A673 (cell line): Measurements from ENCODE around the gene TBC1D2. TPM values are rescaled to one million over a fixed set of nuclear protein-coding genes. Genes with fewer than 3 reads are reported as not detected.
A peak's percentile ranks its signal among the peaks of the same experiment; 100 is the strongest.

Source experiments
- BruUV-seq: library from RNA; stranded (reverse); fragments of 400-500 nt; replicated peaks from 2 replicates; lab custom pipeline; 2021; lab: Mats Ljungman, UMichigan
- CTCF ChIA-PET: fragments of 300-600 bp; sonication (Branson Sonifier 250); formaldehyde crosslinking; loops from one replicate; lab custom pipeline; 2022; ENCODE audit warnings: antibody characterized with exemption; lab: Charles Lee
- POLR2A ChIA-PET: fragments of 300-600 bp; sonication (Branson Sonifier 250); formaldehyde crosslinking; loops from one replicate; lab custom pipeline; 2022; ENCODE audit warnings: antibody characterized with exemption; ENCODE audit not compliant: low non-redundant PET; lab: Charles Lee
- DNase-seq: peaks from one replicate; pipeline ENCODE4 v3.0.0-alpha.2; 2015; ENCODE audit warnings: low spot score
- H3K27ac ChIP-seq: fragments of 200-600 bp; sonication (generic); 2 replicates; pipeline ENCODE4 v1.5.1; 2016; ENCODE audit warnings: mixed run types, low read depth, mild to moderate bottlenecking, mixed read lengths, antibody characterized with exemption, low read length; ENCODE audit not compliant: poor library complexity, severe bottlenecking
- H3K27me3 ChIP-seq: fragments of 200-600 bp; sonication (generic); replicated peaks from 2 replicates; pipeline ENCODE4 v1.6.1; 2017; ENCODE audit warnings: mixed run types, low read depth, mild to moderate bottlenecking, mixed read lengths, antibody characterized with exemption, low read length; ENCODE audit not compliant: insufficient read depth, poor library complexity
- H3K36me3 ChIP-seq: fragments of 200-600 bp; sonication (generic); 2 replicates; pipeline ENCODE4 v1.6.1; 2016; ENCODE audit warnings: mixed run types, mild to moderate bottlenecking, mixed read lengths, antibody characterized with exemption, low read length; ENCODE audit not compliant: insufficient read depth, poor library complexity, severe bottlenecking
- H3K4me1 ChIP-seq: fragments of 200-600 bp; sonication (generic); 2 replicates; pipeline ENCODE4 v1.6.1; 2017; ENCODE audit warnings: mixed run types, mild to moderate bottlenecking, mixed read lengths, antibody characterized with exemption, low read length; ENCODE audit not compliant: insufficient read depth, poor library complexity, severe bottlenecking
- H3K4me3 ChIP-seq: fragments of 200-600 bp; sonication (generic); 2 replicates; pipeline ENCODE4 v1.5.1; 2016; ENCODE audit warnings: low read depth, mixed run types, mild to moderate bottlenecking, mixed read lengths, low read length; ENCODE audit not compliant: poor library complexity, severe bottlenecking
- H3K9me3 ChIP-seq: fragments of 200-600 bp; sonication (generic); 2 replicates; pipeline ENCODE4 v1.6.1; 2016; ENCODE audit warnings: mixed run types, low read depth, mild to moderate bottlenecking, mixed read lengths, antibody characterized with exemption, low read length; ENCODE audit not compliant: poor library complexity, severe bottlenecking
- EZH2 ChIP-seq: fragments of 200-600 bp; sonication (generic); IDR thresholded peaks from 2 replicates; pipeline ENCODE4 v1.6.1; 2017; ENCODE audit warnings: borderline replicate concordance, low read depth, mild to moderate bottlenecking, mixed read lengths, antibody characterized with exemption, low read length; ENCODE audit not compliant: poor library complexity, severe bottlenecking
- intact Hi-C: fragments of 100-400 bp; cut with micrococcal nuclease; formaldehyde crosslinking; loops from one replicate; pipeline ENCODE4 v1.10.0; 2022; ENCODE audit not compliant: unreplicated experiment
- total RNA-seq: library from RNA; stranded (reverse); gene quantifications from 2 replicates; pipeline ENCODE4 v1.2.3, GENCODE V29; 2021
- TF ChIP-seq, protein P1 (sequence below): fragments of 300-800, 200-600 bp; sonication (generic); conservative IDR thresholded peaks from 2 replicates; pipeline ENCODE4 v1.5.1; 2017; ENCODE audit warnings: low read depth, mild to moderate bottlenecking, antibody characterized with exemption, low read length, moderate library complexity, mixed read lengths

TBC1D2 gene
- total RNA-seq, 1 experiment from 2014 or later, result 3.2 TPM

DNA sequence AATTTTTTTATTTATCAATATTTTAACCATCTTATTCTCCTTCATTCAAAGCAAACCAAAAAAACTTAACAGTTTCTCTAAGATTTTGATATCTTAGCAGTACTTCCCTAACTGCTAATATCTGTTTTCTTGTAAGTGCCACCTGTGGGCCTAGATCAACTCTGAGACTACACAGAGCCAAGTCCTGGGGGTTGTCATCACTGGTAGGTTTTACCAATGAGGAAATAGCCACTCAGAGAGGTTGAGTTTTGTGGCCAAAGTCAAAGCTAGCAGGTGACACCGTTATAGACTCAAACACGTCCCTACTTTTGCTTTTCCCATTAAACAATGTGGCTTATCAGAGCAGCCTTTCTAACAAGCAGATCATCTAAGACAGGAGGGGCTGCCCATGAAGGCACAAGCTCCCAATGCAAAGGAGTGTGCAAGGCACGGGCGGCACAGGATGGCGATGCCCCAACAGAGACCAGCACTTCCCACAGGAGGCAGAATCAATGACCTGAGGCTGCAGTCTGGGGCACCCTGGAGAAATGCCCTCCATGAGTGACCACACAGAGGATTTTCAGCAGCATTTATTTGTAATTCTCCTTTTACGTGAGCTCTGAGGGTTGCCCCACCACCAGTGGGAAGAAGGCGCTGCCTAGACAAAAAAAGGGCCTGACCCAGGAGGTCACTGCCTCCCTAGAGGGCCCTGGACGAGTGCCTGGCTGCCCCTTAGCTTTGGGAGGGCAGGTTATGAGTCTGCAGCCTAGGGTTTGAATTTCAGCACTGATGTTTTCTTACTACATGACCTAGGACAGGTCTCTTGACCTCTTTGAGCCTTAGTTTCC lies 7.4 kb downstream of the TBC1D2 start:
- no TSS peak for BruUV-seq
- POLR2A ChIA-PET, result no interaction called here
- DNase-seq, result no peak
- intact Hi-C loops, result no loop called here
- no peak for TF ChIP-seq EZH2
- TF ChIP-seq, protein P1, sequence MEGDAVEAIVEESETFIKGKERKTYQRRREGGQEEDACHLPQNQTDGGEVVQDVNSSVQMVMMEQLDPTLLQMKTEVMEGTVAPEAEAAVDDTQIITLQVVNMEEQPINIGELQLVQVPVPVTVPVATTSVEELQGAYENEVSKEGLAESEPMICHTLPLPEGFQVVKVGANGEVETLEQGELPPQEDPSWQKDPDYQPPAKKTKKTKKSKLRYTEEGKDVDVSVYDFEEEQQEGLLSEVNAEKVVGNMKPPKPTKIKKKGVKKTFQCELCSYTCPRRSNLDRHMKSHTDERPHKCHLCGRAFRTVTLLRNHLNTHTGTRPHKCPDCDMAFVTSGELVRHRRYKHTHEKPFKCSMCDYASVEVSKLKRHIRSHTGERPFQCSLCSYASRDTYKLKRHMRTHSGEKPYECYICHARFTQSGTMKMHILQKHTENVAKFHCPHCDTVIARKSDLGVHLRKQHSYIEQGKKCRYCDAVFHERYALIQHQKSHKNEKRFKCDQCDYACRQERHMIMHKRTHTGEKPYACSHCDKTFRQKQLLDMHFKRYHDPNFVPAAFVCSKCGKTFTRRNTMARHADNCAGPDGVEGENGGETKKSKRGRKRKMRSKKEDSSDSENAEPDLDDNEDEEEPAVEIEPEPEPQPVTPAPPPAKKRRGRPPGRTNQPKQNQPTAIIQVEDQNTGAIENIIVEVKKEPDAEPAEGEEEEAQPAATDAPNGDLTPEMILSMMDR, result no peak
- Histone ChIP-seq H3K4me3 (no peak overlapping the region), H3K36me3 (no peaks in the 10 kb centered on the region), H3K27ac (no peak overlapping the region), H3K9me3 (no peaks in the 10 kb centered on the region), H3K4me1 (peaks cover 5% of the 10 kb centered on the region), H3K27me3 (no peaks in the 10 kb centered on the region)
- CTCF ChIA-PET, result interaction anchor here (0.6 kb wide), 1 partner anchor 1841 kb away, joined by 4 read pairs; no protein-coding TSS in a partner anchor

DNA sequence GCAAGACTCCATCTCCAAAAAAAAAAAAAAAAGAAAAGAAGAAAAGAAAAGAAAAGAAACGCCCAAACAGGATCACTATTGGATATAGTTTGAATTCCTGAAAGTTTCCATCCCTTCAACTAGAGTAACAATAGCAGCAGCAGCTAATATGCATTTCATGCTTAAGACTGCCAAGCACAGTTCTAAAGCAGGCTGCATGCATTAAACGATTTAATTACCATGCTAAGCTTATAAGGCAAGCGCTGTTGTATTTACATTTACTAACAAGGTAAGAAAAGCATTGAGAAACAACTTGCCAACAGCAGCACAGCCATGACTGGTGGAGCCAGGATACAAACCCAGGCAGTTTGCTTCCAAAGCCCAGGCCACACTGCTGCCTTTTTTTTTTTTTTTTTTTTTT lies 13.0 kb downstream of the TBC1D2 start:
- ChIA-PET CTCF (interaction anchor here (0.6 kb wide), 1 partner anchor 219 kb away, joined by 7 read pairs; no protein-coding TSS in a partner anchor), POLR2A (no interaction called here)
- Histone ChIP-seq H3K4me3 (no peak overlapping the region), H3K36me3 (no peaks in the 10 kb centered on the region), H3K9me3 (no peaks in the 10 kb centered on the region), H3K4me1 (no peaks in the 10 kb centered on the region), H3K27ac (no peak overlapping the region), H3K27me3 (no peaks in the 10 kb centered on the region)
- no peak for DNase-seq
- intact Hi-C loops, result no loop called here
- no TSS peak for BruUV-seq
- TF ChIP-seq, protein P1, result no peak
- TF ChIP-seq EZH2, result no peak

DNA sequence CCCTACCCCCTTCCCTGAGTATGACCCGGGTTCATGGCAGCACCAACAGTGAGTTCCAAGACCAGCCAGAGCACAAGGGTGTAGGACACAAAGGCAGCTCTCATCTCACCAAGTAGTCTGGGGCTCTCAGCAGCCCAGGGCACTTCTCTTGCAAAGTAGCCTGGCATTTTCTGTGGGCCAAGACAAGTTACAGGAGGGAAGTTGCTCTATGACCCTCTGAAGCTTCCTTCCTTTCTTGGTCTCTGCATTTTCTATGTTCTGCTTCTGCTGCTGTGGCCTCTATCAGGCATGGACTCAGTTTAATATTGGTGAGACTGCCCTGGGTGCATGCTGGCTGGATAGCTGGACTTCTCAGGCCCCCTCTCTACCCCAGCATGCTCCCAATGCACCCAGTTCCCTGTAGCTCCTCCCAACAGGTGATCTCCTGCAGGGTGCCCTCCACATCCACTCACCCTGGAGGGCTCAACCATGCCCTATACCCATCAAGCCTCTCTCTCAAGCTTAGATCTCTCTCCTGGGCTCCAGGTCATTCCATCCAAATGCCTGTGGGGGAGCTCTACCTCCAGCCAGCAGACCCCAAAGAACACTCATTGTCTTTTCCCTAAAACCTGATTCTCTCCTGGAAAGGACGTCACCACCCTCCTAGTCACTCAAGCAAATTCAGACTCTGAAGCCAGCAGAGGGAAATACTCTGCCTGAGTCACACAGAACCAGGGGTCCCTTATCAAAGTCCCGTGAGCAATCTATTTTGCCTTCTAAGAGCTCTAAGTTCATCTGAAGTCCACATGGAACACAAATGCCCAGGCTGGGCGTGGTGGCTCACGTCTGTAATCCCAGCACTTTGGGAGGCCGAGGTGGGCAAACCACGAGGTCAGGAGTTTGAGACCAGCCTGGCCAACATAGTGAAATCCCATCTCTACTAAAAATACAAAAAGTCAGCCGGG lies 13.8 kb downstream of the TBC1D2 start:
- H3K27me3 ChIP-seq, result no peaks in the 10 kb centered on the region
- no peaks in the 10 kb centered on the region for H3K36me3 ChIP-seq
- no peaks in the 10 kb centered on the region for H3K9me3 ChIP-seq
- no peak overlapping the region for H3K4me3 ChIP-seq
- CTCF ChIA-PET, result interaction anchor here (0.6 kb wide), 1 partner anchor 218 kb away, joined by 7 read pairs; no protein-coding TSS in a partner anchor
- intact Hi-C loops, result no loop called here
- POLR2A ChIA-PET, result no interaction called here
- BruUV-seq, result no TSS peak
- no peak for DNase-seq
- H3K27ac ChIP-seq, result no peak overlapping the region
- TF ChIP-seq EZH2, result no peak
- TF ChIP-seq, protein P1, result 0 out of 2 replicates have a peak, but pooled peaks have one; percentile 30
- no peaks in the 10 kb centered on the region for H3K4me1 ChIP-seq
